Spleen (tissue), 7 donors: Measurements from ENCODE around the gene SLC22A3.
"Not testable (repeated sequence)": the region's sequence is repeated elsewhere in the genome, so short reads cannot be mapped to it uniquely, and the experiment has no call there.

ENCODE experiments used
- CTCF ChIP-seq, 11 experiments: fragments of 200-600 bp in 7 of 11; fragments of 450-650 bp in 4 of 11; sonication (generic) in 4 of 11; IDR thresholded peaks in 8 of 11; conservative IDR thresholded peaks in 3 of 11; 1 replicate in 7 of 11; 2 replicates in 4 of 11; pipeline versions ENCODE4 v1.4.0 to v1.8.0; 2016 to 2021; ENCODE audit warnings: antibody characterized with exemption in 11 of 11, inconsistent platforms in 4 of 11, mild to moderate bottlenecking in 1 of 11
- POLR2A ChIP-seq, 3 donors: fragments of 450-650 bp; IDR thresholded peaks; one replicate each; pipeline ENCODE4 v1.5.1; 2017; ENCODE audit warnings: antibody characterized with exemption in 3 of 3, mild to moderate bottlenecking in 1 of 3
- donor health status: DM: no; HTN: no; CAD: no; lungs with moderate emphysema.
- donor health status: DM: no; HTN: no; CAD: no.
- donor health status: DM: no; HTN: no; CAD: no.

GRCh38 chr6:160373601-160374000 is 25.4 kb downstream of the SLC22A3 start:
- not testable (repeated sequence) for TF ChIP-seq CTCF (IDR thresholded peaks at IDR 0.05 in 8 of 11, conservative IDR thresholded peaks at IDR 0.05 in 3 of 11); POLR2A (IDR thresholded peaks at IDR 0.05)
